ENCODE data around the gene ADRA2B.

Gene ADRA2B

DNA sequence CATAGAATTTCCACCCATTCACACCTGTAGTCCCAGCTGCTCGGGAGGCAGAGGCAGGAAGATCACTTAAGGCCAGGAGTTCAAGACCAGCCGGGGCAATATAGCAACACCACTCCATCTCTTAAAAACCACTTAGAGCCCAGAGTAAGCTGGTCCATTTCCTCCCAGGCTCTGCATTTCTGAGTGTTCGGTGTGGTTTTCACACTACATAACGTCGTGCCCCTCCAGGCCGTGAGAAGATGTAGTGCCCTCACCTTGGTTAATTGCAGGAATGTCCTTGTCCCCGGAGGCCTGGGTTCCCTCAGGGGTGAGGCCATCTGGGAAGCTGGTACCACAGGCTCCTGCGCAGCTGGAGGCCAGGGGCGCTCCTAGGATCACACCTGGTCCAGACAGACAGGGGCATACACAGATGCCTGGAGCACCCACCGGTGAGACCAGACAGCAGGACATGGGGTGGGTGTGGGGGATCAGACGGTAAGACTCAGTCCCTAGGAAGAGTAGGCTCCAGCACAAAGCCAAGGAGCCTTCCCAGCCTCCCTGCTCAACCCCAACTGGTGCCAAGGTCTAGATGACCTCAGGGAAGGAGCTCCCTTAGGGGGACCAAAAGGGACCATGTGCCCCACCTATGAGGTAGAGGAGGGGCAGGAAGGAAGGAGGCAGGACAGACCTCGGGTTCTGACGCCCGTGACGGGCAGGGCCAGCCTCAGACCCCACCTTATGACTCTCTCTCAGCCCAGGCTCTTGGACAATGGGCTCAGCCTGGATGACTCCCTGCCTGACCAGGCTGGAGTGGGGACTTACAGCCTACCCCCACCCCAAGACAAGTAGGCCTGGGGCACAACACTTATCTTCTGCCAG lies 21.2 kb upstream of the ADRA2B start:
- DNase-seq (ENCODE audit: low spot score), result no peak

DNA sequence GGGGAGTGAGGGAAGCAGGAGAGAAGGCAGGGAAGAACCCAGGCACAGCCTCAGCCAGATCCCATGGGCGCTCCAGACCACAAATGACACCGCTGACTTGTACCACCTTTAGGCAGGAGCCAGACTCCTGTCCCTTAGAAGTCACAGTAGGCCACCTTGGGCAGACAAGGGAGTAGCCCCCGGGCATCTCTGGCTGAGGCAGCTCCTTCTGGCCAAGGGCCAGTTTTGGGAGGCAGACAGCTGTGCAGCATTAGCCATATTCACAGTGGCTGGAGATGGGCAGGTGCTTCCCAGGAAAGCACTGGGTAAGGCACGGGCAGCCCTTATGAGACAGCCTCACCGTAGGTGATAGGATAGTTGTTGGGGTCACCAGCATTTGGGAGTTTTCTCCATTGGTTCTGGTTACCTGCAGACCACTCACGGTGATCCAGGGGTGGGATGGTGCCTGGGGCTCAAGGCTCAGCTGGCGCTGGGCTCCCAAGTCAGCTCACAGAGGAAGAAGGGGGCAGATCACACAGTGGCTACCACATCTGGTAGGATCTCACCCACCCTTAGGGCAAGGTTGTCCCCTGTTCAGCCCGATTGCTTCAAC lies 19.9 kb upstream of the ADRA2B start:
- DNase-seq (ENCODE audit: low spot score), result no peak

DNA sequence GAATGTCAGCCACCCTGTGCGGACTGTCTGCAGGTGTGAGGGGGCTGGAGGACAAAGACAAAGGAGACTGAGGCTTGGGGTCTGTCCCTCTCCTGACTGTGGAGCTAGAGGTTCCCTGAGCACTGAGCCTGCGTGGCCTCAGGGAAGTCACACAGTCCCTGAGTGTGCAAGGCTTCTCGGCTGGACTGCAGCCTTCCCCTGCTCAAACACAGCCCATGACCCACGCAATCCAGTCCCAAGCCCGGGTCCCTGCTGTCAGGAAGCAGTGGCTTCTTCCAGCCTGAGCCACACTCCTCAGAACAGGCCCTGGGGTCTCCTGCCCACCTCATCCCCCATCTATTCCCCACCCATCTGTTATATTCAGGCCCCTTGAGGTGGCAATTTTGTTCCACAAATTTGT lies 19.2 kb upstream of the ADRA2B start:
- DNase-seq (ENCODE audit: low spot score), result no peak

DNA sequence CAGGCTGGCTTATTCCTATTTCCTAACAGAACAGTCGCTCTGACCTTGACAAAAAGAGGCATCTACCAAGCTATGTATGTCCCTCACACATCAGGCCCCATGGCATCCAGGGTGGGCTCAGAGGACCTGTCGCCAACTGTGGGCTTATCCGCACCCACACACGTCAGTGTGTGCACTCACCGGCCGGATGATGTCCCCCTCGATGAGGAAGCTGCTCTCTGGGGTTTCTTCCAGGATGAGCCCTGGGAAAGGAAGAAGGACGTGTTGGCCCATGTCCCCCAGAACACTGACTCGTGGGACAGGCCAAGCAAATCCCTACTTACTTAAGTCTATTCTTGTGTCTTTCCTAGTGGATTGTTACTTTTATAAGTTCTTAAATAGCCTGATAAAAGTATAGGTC lies 18.8 kb upstream of the ADRA2B start:
- DNase-seq (ENCODE audit: low spot score), result no peak

DNA sequence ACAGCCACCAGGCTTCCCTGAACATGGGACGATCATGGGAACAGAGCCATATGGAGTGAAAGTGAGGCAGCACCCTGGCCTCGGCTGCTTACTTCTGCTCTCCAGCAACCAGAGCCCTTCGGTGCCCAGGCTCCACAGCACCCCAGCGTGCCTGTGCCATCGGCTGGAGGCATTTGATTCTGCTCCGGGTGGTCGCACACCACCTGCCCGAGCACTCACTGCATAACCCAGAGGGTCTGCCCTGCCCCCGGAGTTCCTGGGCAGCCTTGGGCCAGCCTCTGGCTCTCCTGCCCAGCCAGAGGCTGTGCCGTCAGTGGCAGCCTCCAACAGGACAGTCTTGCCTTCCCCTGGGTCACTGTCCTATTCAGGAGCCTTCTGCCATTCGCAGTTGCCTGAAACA lies 18.1 kb upstream of the ADRA2B start:
- DNase-seq (ENCODE audit: low spot score), result no peak

DNA sequence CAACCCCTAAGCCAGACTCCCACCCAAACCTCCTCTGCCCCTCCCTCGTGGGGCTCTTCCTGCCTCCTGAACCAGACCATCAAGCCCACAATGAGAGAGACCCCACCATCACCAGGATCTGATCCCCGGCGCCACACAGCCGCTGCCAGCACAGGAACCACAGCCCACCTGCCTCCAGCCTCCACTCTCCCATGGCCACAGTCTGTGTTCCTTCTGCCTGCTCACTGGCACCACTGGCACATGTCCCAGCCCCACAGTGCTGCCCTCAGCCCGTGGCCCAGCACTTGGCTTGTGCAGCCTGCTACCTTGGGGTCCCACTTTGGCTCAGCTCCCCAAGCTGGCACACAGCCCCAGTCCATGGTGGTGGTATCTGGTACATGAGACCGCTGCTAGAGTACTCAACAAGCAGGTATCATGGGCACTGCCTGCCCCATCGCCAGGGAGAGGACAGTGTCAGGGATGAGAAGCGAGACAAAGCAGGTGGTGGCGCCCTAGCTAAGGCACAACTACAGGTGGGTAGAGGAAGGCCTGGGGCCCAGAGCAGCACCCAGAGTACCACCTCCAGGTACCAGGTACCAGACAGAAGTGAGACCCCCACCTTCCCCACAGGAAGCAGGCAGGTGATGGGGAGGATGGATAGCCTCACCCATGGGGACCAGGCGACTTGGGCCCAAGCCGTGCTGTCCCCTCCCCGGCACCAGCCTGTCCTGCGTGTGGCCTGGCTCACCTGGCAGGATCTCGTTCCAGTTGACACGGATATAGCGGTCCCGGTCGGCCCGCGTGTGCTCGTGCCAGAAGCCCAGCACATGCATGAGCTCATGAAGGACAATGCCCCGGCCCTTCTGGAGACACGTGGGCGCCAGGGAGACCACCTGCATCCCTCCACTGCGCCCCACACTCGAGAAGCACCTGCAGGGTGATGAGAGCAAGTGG lies 15.7 kb upstream of the ADRA2B start:
- no peak for DNase-seq (ENCODE audit: low spot score)

DNA sequence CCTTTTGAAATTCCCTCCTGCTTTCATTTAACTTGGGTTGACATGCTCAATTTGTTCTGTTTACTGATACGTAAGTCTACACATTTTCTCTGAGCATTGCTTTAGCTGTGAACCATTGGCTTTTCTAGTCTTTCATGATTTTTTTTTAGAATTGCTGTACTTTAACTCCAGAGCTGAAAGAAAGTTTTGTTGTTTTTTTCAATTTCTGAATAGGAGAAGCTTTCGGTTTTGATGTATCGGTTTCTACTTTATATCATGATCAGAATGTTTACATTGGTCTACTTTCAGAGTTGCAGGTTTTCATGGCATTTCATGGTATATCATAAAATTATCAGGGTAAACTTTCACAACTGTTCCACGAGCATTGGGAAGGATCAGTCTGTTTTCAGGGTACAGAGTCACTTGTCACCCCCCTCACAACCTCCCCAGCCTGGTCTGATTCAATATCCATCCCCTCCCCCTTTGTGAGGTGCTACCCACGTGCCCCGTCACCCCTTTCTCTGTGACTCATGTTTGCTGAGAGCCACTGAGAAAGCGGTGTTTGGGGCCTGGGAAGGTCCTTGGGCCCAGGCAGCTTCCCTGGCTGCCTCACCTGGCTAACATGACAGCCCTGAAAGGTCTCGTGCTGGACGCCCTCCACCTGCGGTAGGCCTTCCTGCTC lies 14.9 kb upstream of the ADRA2B start:
- DNase-seq (ENCODE audit: low spot score), result no peak

DNA sequence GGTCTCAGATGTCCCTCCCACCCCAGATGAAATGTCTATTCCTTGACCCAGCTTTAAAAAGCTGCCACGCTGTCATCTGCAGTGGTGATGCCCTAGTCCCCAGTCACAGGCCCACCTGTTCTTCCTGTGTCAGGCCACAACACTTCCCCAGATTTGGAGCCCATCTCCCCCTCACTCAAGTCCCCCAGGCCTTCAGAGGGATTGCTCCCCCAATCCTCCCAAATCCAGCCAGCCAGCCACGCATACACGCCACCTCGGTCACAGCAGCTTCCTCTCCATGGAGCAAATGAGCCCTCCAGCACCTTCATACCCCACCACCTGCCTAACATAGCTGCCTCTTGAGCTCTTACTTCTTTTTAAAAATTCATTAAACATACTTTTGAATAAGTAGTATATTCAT lies 14.1 kb upstream of the ADRA2B start:
- no peak for DNase-seq (ENCODE audit: low spot score)

DNA sequence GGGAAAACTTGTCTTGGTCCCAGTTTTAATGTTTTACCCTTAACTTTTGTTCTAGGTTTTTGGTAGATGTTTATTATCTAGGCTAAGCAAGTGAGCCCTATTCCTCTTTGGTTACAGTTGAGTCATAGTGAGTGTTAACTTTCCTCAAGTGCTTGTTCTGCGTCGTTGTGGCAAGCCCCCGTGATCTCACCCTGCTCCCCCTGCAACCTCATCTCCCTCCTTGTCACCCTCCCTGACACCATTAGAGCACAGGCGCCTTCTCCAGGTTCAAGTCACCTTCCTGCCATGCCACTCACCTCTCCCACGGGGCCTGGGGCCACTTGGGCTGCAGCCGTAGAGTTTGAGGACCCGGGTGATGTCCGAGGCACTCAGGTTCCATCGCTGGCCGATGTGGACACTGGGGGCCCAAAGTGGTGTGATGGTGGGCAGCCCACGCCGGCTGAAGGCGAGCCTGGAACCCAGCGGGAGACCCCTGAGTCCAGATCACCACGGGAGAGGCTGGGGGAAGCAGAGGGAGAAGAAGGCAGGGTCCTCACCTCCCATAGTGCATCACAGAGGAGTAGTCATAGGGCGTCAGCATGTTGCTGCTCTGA lies 13.3 kb upstream of the ADRA2B start:
- no peak for DNase-seq (ENCODE audit: low spot score)

DNA sequence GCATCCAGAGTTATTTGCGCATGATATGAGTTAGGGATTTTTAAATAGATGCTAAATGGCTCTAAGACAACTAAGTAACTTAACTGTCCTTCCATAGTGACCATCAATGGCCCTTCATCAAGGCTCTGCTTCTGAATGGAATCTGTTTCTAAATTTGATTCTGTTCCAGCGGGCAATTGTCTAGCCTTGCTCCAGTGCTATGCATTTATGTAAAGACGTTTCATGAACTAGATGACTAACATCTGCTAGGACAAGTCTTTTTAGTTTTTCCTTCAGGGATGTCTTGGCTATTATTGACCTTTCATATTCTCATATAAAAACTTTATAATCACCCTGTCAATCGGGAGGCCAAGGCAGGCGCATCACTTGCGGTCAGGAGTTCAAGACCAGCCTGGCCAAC lies 12.1 kb upstream of the ADRA2B start:
- DNase-seq (ENCODE audit: low spot score), result no peak

DNA sequence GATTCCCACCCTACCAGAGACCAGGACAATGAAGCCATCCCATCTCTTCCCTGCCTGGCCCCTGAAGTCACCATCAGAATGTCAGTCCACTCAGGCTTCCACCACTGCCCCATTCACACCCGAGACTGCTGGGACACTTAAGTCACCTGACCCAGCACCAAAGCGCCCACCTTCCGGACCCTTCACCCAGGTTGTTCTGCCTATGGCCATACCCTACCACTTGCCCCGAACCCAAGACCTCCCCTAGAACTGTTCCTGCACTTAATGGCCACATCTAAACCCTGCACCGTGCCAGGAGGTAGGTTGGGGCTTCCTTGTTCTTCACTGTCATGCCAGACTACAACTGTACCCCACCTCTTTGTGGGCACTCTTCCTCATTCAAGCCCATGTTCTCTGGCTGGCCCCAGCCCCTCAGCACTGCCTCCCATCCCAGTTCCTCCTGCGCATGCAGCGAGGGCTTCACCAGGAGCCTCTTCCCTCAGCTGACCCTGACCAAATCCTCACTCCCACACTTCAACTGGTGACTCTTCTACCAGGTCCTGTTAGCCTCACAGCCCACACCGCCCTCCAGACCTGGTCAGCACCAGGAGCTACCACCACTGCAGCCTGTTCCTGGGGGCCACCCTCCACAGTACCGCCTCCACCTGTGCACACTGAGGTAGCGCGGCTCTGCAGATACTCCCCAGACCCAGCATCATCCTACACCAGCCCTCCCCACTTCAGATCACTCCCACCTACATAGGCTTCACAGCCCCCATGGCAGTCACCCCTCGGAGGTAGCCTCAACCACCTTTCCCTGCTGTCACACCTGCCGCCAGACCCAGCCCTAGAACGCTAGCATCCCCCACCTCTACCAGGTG lies 8.3 kb upstream of the ADRA2B start:
- no peak for DNase-seq (ENCODE audit: low spot score)

DNA sequence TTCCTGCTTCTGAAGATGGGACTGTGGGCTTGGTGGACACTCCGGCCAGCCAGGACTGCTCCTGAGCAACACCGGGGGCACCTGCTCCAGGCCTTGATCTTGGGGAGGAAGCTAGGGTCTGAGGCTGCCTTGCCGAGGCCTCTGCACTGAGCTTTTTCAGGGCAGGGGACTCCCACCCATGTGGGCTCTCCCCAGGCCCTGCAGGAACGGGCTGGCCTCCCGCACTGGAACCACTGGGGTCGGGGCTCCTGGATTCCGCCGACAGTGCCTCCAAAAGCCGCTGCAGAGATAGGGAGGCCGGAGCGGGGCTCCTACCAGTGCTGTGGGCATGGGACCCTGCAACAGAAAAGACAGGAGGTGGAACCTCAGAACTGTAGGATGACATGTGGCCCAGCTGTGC lies 7.6 kb upstream of the ADRA2B start:
- DNase-seq (ENCODE audit: low spot score), result no peak

DNA sequence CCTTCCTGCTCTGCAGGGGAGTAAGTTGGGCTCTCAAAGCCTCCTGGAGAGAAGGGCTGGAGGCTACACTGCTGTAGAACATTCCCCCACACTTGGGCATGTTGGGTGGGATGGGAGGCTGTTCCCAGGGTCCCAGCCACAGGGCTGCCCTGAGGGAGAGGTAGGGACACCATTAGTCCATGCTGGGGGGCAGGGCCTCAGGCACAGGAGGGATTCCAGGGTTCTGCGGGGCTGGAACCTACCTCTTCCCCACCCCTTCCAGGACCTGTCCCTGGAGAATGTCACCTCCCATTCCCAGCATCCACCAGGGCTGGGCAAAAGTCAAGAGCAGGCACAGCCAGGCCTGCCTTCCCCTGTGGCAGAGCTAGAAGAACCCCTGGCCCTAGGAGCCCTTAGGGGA lies 6.9 kb upstream of the ADRA2B start:
- DNase-seq (ENCODE audit: low spot score), result no peak

DNA sequence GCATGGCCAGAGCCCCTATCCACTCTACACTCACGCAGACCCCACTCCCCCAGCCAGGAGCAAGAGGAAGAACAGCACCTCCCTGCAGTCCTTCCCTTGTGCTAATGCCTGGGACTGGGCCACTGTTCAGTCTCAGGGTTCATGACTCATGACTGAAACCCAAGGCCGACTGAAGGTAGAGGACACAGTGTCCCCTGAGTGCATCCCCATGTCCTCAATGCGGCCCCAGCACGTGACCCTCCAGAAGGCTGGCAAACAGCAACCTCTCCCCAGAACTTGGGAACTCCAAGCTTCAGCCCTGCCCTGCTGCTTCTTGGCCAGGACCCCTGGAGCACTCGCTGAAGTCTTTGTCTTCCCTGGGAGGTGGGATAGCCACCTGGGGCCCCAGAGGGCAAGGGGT lies 6.0 kb upstream of the ADRA2B start:
- DNase-seq (ENCODE audit: low spot score), result no peak

DNA sequence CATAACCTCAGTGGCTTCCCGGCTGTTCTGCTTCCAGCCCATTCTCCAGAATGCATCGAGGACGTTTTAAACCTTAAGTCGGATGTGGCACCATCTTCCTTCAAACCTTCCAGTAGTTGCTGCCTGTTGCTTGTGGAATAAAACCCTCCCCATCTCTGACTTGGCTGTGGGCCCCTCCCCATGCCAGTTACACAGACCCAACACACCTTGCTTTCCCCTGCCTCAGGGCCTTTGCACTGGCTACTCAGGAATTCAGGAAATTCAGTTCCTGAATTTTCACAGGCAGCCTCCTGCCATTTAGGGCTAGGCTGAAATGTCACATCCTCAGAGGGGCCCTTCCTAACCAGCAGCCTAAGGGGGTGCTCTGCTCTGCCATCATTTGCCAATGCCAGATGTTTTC lies 5.0 kb upstream of the ADRA2B start:
- DNase-seq (ENCODE audit: low spot score), result no peak

DNA sequence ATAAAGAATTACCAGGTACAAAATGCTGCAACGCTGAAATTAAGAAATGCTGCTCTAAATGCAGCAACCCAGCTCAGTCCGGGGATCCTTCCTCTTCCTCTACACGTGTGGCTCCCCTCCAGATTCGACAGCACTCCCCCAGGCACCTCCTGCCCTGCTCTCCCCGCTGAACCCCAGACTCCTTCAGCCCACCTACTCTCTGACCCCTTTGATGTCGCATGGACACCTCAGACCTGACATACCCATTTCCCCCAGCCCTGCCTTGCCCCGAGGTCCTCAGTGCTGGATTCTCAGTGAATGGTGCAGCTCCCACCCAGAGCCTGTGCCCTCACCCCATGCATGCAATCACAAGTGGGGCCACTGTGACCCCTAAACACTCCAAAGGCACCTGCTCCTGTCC lies 4.6 kb upstream of the ADRA2B start:
- no peak for DNase-seq (ENCODE audit: low spot score)

DNA sequence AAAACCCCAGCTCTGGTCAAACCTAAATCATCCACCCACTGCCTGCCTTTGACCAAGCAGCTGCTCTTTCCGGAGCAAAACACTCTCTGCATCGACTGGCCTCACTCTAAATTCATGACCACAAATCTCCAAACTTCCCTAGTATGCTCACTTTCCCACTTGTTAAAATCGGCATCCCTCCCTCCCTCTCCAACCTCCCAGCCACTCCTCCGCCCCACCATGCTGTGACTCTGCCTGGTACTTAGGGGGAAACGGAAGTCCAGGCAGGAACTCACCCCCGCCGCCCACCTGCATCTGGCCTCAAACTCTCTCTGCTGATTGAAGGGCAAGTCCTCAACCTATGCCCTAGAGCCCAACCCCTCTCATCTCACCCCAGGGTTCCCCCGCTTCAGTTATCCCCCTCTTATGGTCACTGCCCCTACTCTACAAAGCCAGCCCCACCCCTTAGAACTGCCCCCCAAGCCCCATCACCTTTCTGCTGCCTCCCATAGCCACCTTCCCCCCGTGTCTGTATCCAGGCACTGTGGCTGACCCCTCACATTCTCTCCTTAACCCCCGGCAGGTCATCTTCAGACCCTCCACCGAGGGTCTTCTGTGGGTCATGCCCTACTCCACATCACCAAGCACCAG lies 3.8 kb upstream of the ADRA2B start:
- no peak for DNase-seq (ENCODE audit: low spot score)

DNA sequence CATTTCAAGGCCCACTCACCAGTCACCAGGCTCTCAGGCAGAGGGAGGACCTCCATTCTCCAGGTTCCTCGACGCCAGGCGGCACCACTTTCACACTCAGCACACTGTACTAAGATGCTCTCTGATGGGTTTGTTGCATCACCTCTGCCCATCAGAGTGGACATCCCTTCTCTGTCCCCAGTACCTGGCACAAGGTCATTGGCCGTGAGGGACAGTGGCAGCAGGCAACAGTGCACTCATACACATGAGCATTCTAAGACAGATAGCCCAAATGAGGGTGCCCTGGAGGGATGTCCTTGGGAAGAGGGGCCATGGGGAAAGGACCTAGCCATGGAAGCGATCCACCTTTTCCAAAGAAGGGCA lies 3.0 kb upstream of the ADRA2B start:
- DNase-seq (ENCODE audit: low spot score), result no peak

DNA sequence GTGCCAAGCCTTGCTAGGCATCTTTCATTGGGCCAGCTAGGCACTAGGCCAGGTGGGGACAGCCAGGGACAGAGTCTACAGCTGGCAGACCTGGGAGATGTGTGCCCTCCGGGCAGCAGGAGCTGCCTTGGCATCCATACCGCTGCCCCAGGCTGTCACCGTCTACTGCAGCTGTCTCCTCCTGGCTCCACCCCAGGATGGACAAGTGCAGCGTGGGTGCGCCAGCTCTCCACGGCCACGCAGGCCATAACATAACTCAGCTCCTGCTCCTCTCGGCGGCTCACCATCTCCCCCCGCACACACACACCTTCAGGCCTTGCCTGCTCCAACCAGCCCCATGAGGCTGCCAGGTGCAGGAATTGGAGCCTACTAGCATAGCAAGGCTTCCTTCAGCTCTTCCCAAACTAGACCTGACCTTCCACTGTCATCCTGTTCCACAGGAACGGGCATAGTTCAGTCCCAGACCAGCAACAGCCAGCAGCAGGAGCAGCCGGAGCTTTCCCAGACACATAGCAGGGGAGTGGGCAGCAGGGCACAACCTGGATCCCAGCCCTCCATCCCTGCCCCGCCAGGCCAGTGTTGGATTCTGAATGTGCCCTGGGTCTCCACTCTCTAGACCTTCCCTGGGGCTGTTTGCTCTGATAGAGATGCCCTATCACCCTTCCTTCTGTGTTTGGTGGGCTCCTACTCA lies 2.5 kb upstream of the ADRA2B start:
- DNase-seq (ENCODE audit: low spot score), result no peak

All from kidney tubule cell (primary cell).